ENCODE data around the gene SUSD1. TPM values are rescaled to one million over a fixed set of nuclear protein-coding genes. Genes with fewer than 3 reads are reported as not detected.
A peak's percentile ranks its signal among the peaks of the same experiment; 100 is the strongest.

The SUSD1 gene
- total RNA-seq, 2 donors from 2014 or later = 11.8 to 23.7 TPM

GRCh38 chr9:112041536-112042243, 133.4 kb downstream of the SUSD1 start:
- no peaks in the 10 kb centered on the region for H3K9me3 ChIP-seq (ENCODE audit: control insufficient read depth, low read length, poor library complexity, severe bottlenecking)
- Mint-ChIP-seq H3K36me3 (ENCODE audit: low read depth) (peaks cover 5% of the 10 kb centered on the region), H3K27ac (no peak overlapping the region), H3K4me1 (peaks cover 26% of the 10 kb centered on the region), H3K27me3 (no peaks in the 10 kb centered on the region), H3K4me3 (no peak overlapping the region)
- no peak for DNase-seq
- no peak for ATAC-seq

DNA sequence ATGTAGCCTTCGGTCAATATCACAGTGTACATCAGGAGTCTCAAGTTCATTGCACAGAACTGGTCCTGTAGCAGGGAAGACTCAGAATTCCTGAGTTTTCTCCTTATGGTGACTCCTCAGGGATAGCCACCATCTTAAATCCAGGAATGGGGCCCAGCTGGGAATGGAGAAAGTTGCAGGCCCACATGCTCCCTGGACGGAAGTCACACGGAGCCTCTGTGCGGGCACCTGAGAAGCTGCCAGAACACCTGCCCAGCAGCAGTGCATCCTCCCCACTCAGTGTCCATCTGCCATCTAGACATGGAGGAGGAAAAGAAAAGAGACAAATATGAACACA, 133.9 kb downstream of the SUSD1 start:
- ATAC-seq (no peak), DNase-seq (no peak)
- Mint-ChIP-seq H3K27ac (no peak overlapping the region), H3K4me1 (peaks cover 26% of the 10 kb centered on the region), H3K4me3 (no peak overlapping the region), H3K36me3 (ENCODE audit: low read depth) (peaks cover 5% of the 10 kb centered on the region), H3K27me3 (no peaks in the 10 kb centered on the region)
- H3K9me3 ChIP-seq (ENCODE audit: control insufficient read depth, low read length, poor library complexity, severe bottlenecking) = no peaks in the 10 kb centered on the region

DNA sequence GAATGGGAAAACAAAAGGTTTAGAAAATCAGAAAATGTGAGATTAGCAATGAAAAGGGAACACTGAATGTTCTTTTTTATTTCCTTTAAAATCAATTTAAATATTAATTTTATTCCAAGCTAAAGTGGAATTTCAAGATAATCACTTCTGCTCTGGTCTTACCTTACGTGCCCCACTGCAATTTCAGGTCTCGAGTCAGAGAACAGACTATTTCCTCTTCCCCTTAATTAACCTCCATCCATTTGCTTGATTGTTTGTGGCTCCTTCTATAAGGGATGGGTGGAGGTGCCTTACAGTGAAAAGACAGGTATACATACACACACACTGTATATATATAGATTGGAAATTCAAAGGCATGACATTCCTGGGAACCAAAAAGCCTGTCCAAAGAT, 137.1 kb downstream of the SUSD1 start:
- Mint-ChIP-seq H3K4me3 (peak overlapping the region; percentile 62), H3K27me3 (no peaks in the 10 kb centered on the region), H3K27ac (no peak overlapping the region), H3K4me1 (peaks cover 45% of the 10 kb centered on the region), H3K36me3 (ENCODE audit: low read depth) (peaks cover 2% of the 10 kb centered on the region)
- no peaks in the 10 kb centered on the region for H3K9me3 ChIP-seq (ENCODE audit: control insufficient read depth, low read length, poor library complexity, severe bottlenecking)
- ATAC-seq (peak; percentile 56), DNase-seq (no peak)

DNA sequence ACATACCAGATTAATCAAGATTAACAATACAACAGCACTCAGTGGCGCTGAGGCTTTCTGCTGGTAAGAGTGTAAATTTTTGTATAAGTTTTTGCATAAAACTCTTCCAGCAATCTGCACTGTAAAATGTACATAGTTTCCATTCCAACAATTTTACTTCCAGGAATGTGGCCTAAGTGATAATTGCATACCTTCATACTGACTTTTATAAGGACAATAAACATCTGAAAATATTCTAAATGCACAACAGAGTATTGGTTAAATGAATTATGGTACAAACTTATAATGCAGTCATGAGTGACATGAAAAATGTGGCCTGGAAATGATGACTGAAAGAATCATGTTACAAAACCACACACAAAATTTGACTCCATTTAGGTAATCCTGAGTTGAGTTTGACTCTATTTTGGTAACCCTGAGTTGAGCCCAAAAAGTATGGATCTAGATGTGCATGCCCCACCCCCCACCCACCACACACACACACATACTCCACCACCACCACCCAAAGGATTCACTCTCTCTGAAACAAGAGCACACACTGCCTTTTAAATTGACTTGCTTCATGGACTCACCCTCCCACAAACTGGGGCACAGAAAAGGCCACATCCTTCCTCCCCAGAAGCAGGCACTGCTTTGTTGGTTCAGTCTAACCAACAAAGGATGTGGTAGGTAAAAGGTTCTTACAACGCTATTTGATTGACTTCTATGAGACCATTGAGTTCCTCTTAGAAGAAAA, 137.6 kb downstream of the SUSD1 start:
- Mint-ChIP-seq H3K27me3 (no peaks in the 10 kb centered on the region), H3K27ac (no peak overlapping the region), H3K4me3 (peak overlapping the region; percentile 57), H3K36me3 (ENCODE audit: low read depth) (peaks cover 2% of the 10 kb centered on the region), H3K4me1 (peaks cover 47% of the 10 kb centered on the region)
- DNase-seq = peak; percentile 21 to 52 (median 48)
- H3K9me3 ChIP-seq (ENCODE audit: control insufficient read depth, low read length, poor library complexity, severe bottlenecking) = no peaks in the 10 kb centered on the region
- ATAC-seq = peak; percentile 98

DNA sequence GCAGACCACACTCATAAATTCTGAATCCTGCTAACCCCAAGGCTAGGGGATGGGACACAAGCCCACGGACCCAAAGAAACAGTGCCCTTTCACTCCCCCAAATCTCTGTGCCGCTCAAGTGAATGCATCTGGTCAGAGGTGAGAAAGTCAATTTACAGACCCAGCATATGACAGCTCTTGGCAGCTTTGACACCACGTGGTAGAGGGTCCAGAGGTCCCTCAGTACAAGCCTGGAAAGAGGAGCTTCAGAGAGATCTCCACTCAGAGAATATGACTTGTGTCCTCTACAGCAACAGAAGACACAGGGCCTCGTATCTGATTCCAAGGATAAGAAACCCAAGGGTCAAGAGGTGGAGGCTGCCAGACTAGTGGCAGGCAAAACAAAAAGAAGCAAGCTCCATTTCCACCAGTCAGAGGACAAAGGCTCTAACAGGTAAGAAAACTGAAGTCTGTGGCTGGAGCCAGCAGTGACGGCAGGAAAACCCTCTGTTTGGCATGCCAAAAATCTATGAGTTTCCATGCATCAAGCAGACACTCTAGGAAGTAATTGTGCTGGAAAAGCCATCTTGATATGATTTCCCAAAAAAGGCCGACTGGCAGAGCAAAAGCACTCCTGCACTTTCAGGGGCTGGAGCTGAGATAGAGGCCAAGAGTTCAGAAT, 139.8 kb downstream of the SUSD1 start:
- Mint-ChIP-seq H3K4me1 (peaks cover 59% of the 10 kb centered on the region), H3K4me3 (no peak overlapping the region), H3K36me3 (ENCODE audit: low read depth) (no peaks in the 10 kb centered on the region), H3K27ac (peak overlapping the region; percentile 49), H3K27me3 (no peaks in the 10 kb centered on the region)
- DNase-seq (no peak), ATAC-seq (no peak)
- H3K9me3 ChIP-seq (ENCODE audit: control insufficient read depth, low read length, poor library complexity, severe bottlenecking) = no peaks in the 10 kb centered on the region

DNA sequence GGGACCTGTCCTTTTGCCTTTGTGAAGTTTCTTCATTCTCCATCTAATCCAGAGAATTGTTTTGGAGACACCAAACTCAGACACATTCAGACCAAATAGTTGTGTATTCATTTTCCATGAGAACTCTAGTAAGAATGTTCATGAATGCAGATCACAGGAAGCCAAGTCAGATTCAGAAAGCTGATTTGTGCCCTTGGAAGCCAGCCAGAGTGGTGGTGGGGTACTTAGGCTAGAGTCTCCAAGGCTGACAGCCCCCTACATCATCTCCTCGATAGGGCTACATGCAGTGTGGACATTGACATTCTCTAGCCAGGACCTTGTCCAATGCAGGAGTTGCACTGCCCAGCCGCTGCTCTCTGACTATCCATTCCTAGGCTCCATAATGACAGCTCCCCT, 140.9 kb downstream of the SUSD1 start:
- Mint-ChIP-seq H3K27ac (peak overlapping the region; percentile 49), H3K27me3 (no peaks in the 10 kb centered on the region), H3K4me1 (peaks cover 62% of the 10 kb centered on the region), H3K4me3 (peak overlapping the region; percentile 15), H3K36me3 (ENCODE audit: low read depth) (no peaks in the 10 kb centered on the region)
- DNase-seq = no peak
- no peak for ATAC-seq
- no peaks in the 10 kb centered on the region for H3K9me3 ChIP-seq (ENCODE audit: control insufficient read depth, low read length, poor library complexity, severe bottlenecking)

- DNase-seq = no peak
- peaks cover 63% of the 10 kb centered on the region for H3K4me1 Mint-ChIP-seq
- H3K4me3 Mint-ChIP-seq = no peak overlapping the region
- no peak overlapping the region for H3K27ac Mint-ChIP-seq
- H3K9me3 ChIP-seq (ENCODE audit: control insufficient read depth, low read length, poor library complexity, severe bottlenecking) = no peaks in the 10 kb centered on the region
- no peaks in the 10 kb centered on the region for H3K36me3 Mint-ChIP-seq (ENCODE audit: low read depth)
- H3K27me3 Mint-ChIP-seq = no peaks in the 10 kb centered on the region
- no peak for ATAC-seq
Measured at GRCh38 chr9:112033237-112034215, 141.6 kb downstream of the SUSD1 start.

DNA sequence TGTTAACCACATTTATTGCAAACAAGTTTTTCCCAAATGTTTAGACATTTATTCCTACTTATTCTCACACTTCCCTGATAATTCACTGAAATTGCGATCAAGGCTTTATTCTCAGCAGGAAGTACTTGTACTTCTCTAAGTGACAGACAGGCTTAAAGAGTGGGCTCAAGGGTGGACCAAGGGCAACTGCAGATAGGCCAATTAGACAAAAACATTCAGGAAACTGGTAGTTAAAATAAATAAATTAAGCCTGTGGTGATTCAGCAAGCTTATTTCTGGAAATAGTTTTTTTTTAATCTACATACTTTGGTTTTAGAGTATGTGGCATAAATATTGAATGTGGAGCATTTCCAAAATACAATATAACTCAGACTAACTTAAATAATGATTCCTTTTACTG, 142.4 kb downstream of the SUSD1 start:
- no peaks in the 10 kb centered on the region for H3K9me3 ChIP-seq (ENCODE audit: control insufficient read depth, low read length, poor library complexity, severe bottlenecking)
- DNase-seq = no peak
- Mint-ChIP-seq H3K4me3 (no peak overlapping the region), H3K27me3 (no peaks in the 10 kb centered on the region), H3K36me3 (ENCODE audit: low read depth) (no peaks in the 10 kb centered on the region), H3K4me1 (peaks cover 62% of the 10 kb centered on the region), H3K27ac (no peak overlapping the region)
- ATAC-seq = no peak

- no peak overlapping the region for H3K27ac Mint-ChIP-seq
- H3K9me3 ChIP-seq (ENCODE audit: control insufficient read depth, low read length, poor library complexity, severe bottlenecking) = no peaks in the 10 kb centered on the region
- H3K27me3 Mint-ChIP-seq = no peaks in the 10 kb centered on the region
- H3K36me3 Mint-ChIP-seq (ENCODE audit: low read depth) = no peaks in the 10 kb centered on the region
- ATAC-seq (no peak), DNase-seq (no peak)
- H3K4me3 Mint-ChIP-seq = no peak overlapping the region
- H3K4me1 Mint-ChIP-seq = peaks cover 57% of the 10 kb centered on the region
Measured at GRCh38 chr9:112032009-112032408, 143.1 kb downstream of the SUSD1 start.

- H3K36me3 Mint-ChIP-seq (ENCODE audit: low read depth) = no peaks in the 10 kb centered on the region
- peaks cover 56% of the 10 kb centered on the region for H3K4me1 Mint-ChIP-seq
- no peaks in the 10 kb centered on the region for H3K27me3 Mint-ChIP-seq
- H3K4me3 Mint-ChIP-seq = no peak overlapping the region
- no peak overlapping the region for H3K27ac Mint-ChIP-seq
- ATAC-seq (no peak), DNase-seq (no peak)
- H3K9me3 ChIP-seq (ENCODE audit: control insufficient read depth, low read length, poor library complexity, severe bottlenecking) = no peaks in the 10 kb centered on the region
Measured at GRCh38 chr9:112031400-112031799, 143.7 kb downstream of the SUSD1 start.

DNA sequence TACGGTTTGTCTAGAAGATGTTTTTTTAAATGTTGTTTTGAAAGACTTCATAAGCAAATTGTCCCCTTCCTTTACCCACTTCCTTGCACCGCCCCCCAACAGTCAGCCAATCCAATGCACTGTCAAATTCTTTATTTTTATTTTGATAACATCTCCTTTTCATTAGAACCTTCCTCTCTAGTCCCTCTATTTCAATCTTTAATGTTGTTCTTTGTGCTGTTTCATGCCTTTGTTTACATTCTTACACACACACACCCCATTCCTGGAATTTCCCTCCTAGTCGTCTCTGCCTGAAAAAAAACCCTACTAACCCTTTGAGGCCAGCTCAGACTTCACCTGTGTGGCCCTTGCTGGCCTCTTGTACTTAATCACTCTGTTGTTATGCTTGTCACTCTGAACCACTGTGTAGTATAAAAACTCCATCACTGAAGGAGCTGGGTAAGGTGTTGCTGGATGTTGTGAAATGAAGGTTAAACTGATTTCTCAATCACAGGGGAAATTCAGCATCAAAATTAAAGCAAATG, 145.1 kb downstream of the SUSD1 start:
- H3K27me3 Mint-ChIP-seq = no peaks in the 10 kb centered on the region
- peak; percentile 66 for ATAC-seq
- DNase-seq = no peak
- peak overlapping the region; percentile 0 for H3K4me3 Mint-ChIP-seq
- peaks cover 51% of the 10 kb centered on the region for H3K4me1 Mint-ChIP-seq
- peak overlapping the region; percentile 78 for H3K27ac Mint-ChIP-seq
- H3K9me3 ChIP-seq (ENCODE audit: control insufficient read depth, low read length, poor library complexity, severe bottlenecking) = no peaks in the 10 kb centered on the region
- no peaks in the 10 kb centered on the region for H3K36me3 Mint-ChIP-seq (ENCODE audit: low read depth)

- H3K4me1 Mint-ChIP-seq = peaks cover 37% of the 10 kb centered on the region
- DNase-seq (no peak), ATAC-seq (peak; percentile 72)
- no peaks in the 10 kb centered on the region for H3K27me3 Mint-ChIP-seq
- H3K9me3 ChIP-seq (ENCODE audit: control insufficient read depth, low read length, poor library complexity, severe bottlenecking) = no peaks in the 10 kb centered on the region
- H3K4me3 Mint-ChIP-seq = peak overlapping the region; percentile 57
- H3K27ac Mint-ChIP-seq = no peak overlapping the region
- no peaks in the 10 kb centered on the region for H3K36me3 Mint-ChIP-seq (ENCODE audit: low read depth)
Measured at GRCh38 chr9:112028242-112029221, 146.6 kb downstream of the SUSD1 start.
